Measurements from ENCODE around the gene CAMK2G.
A peak's percentile ranks its signal among the peaks of the same experiment; 100 is the strongest.
"Not testable (repeated sequence)": the region's sequence is repeated elsewhere in the genome, so short reads cannot be mapped to it uniquely, and the experiment has no call there.

CAMK2G gene

DNA sequence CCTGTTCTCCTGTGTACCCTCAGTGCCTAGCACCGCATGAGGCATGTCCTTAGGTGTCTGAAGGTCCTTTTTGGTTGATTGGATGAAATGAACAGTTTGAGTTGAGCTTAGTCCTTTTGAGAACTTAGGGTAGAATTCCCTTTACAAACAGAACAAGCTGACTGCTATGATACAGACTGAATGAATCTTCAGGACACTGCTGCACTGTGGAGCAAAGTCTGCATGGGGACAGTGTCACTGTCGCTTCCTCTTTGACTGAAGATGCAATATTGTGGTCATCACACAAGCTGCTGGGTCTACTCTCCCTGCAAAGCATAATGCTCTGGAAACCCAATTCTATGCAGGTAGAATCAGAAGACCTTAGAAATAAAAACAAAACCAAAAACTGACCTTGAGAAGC, 28.0 kb upstream of the CAMK2G start:
- DNase-seq (ENCODE audit: low read depth), result no peak

DNA sequence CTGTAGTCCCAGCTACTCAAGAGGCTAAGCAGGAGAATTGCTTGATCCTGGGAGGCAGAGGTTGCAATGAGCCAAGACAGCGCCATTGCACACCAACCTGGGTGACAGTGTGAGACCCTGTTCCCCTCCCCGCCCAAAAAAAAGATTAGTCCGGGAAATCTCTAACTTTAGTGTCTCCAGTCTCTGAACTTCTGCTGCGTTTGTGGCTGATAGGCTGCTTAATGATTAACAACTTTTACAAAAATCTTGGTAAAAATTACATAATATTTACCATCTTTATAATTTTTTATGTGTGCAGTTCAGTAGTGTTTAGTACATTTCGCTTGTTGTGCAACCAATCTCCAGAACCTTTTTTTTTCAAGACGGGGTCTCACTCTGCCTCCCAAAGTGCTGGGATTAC, 26.9 kb upstream of the CAMK2G start:
- DNase-seq (ENCODE audit: low read depth), result no peak

DNA sequence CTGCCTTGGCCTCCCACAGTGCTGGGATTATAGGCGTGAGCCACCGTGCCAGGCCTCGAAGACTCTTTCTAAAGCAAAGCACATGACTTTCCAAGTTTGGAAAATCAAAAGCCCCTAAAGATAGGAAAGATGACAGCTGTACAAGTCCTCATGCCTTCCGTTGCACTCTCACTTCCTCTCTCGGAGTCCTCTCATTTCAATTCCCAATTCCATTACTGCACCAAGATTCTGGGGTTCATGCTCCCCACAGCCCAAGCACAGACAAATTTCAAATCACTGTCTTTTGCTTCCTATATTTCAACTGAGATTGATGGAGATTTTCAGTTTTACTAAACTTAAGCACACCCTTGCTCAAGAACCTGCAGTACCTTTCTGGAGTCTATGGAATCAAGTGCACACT, 25.7 kb upstream of the CAMK2G start:
- DNase-seq (ENCODE audit: low read depth), result no peak

DNA sequence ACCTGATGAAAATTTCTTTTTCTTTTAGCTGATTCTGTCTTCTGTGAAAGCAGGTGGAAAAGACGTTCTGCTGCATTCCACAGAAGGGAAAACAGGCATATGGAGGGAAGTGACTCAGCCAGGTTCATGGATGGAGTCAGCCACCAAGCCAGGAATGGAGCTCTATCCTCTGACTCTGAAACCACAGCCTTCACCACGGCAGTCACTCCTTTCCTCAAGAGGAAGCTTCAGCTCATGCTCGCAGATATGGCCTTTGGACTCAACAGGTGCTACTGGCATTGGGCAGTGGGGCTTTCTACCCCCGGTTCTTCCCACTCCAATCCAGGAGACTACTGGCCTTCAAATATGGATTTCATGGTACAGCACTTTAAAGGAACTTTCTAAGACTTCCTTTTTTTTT, 25.1 kb upstream of the CAMK2G start:
- peak; percentile 99 for DNase-seq (ENCODE audit: low read depth)

DNA sequence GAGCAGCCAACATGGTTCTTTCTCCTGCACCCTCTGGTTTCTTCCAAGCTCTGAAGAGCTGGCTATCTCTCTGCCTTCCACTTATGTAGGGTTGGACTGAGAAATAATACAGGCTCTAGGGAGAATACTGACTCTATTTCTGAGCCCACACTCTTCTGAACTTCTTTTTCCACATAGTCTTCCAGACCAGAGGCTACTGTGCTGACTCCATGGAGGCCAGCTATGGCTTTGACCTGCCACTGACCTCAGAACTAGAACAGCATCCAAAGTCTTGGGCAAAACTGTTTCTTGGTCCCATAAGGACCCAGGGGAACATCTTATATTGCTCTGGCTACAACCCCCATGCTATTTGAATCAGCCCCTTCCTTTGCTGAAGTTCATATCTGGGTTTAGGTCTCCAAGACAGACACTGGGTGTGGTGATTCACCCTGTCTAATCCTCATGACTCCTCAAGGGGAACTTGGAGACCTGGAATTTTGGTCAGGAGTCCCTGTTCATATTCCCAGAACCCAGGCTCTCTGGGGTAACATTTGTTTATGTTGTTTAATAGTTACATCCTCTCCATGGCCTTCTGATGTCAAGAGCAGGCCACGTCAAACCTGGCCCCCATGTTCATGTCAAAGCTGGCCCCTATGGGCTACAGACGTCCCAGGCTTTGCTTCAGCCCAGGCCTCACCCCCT, 24.5 kb upstream of the CAMK2G start:
- DNase-seq (ENCODE audit: low read depth), result peak; percentile 82

DNA sequence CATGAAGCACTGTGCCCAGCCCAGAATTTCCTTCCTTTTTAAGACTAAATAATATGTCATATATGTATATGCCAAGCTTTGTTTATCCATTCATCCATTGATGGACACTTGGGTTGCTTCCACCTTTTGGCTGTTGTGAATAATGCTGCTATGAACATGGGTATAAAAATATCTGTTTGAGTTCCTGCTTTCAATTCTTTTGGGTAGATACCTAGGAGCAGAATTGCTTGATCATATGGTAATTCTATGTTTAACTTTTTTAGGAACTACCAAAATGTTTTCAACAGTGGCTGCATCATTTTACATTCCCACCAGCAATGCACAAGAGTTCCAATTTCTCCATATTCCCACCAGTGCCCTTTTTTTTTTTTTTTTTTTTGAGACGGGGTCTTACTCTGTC, 23.3 kb upstream of the CAMK2G start:
- DNase-seq (ENCODE audit: low read depth), result no peak

DNA sequence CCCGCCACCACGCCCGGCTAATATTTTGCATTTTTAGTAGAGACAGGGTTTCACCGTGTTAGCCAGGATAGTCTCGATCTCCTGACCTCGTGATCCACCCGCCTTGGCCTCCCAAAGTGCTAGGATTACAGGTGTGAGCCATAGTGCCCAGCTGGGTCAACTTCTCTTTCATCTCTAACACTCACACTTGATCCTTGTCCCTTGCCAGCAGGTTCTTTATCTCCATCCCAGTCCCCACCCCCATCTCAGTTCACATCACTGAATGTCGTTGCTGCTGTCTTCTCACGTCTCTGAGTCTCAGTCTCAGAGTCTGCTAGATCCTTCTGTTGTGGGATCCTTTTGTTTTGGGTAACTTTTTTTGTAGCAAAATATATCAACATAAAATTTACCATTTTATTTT, 21.0 kb upstream of the CAMK2G start:
- DNase-seq (ENCODE audit: low read depth), result not testable (repeated sequence)

DNA sequence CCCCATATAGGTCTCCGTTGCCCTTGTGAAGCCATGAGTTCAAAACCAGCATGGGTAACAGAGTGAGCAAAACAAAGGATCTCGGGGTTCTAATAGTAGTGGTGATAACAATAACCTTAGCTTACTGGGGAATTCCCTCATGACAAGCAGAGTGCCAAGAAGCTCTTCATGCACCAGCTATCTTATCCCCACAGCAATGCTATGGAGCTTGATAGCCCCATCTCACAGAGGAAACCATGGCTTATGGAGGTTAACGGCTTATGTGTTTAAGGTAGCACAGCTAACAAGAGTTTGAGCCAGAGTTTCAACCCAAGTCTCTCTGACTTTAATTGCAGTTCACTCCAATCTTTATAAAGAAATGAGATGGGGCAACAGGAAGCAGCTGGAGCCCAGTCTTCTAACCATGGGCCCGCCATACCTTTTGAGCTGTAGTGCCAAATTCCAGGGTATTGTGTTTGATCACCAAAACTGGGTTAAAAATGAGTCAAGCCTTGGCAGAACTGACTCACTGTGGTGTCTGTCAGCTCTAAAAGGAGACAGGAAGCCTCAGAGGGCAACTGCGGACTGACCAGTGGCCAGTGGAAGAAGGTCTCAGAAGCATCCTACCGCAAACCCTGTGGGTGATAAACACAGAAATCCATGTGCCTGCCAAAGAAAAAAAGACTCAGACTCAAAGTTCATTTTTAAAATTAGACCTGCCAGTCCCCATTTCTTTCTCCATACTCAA, 20.1 kb upstream of the CAMK2G start:
- peak; percentile 98 for DNase-seq (ENCODE audit: low read depth)

DNA sequence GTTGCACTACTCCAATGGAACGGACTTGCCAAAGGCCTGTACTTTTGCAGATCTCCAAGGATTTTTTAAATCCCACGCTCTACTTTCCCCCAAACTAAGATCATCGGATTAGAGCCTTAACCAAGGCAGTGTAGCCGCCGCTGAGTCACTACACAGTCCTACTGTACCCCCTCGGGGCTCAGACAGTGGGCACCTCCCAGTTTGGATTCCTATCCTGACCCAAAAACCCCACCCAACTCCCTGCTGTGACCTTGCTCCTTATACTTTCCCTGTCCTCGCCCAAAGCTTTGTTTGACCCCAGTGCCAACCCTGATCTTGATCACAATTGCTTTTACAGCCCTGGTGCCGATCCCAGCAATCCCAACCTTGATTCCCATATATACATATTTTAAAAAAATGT, 19.1 kb upstream of the CAMK2G start:
- DNase-seq (ENCODE audit: low read depth), result peak; percentile 84

DNA sequence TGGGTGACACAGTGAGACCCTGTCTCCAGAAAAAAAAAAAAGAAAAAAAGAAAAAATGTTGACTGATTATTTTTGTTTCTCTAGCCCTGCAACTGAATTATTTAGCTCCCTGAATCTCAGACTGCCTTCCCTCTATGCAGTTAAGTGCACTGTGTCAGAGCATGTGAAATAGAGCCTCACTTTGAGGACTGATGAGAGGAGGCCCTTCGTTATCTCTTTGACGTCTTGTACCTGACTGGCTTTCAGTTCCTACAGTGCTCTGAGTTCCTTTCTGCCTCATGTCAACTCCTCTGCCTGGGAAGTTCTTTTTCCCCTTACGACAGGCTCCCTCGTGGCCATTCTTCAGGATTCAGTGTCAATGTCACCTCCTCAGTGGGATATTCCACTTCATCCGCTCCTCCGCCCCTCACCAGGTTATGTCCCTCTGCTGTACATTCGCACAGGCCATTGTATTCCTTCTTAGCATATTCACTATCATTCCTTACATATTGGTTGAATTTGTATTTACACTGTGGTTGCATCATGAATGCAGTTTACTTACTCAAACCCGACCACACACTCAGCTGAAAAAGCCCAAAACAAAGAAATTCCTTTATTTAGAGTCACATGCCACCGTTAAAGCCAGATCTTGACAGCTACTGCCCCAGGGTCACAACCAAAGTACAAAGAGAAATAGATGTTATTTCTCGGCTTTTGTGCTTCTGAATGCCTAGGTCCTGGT, 18.1 kb upstream of the CAMK2G start:
- DNase-seq (ENCODE audit: low read depth), result peak; percentile 91

DNA sequence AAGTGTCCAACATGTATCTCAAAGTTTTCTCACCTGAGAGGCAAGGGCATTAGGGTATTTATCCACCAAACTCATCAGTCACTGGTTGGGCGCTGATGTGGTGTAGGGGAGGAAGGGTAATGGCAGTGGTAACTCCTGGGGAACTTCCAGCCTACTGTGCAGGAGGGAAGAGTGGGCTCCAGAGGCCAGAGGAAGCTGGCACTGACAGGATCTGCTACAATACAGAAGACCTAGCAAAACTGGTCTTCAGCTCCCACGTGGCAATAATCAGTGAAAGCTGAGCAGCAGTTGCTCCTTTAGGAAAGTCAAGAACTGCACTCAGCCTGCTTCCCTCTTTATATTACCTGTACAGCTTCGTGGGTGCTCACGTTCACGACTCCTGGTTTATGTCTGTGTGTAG, 17.2 kb upstream of the CAMK2G start:
- DNase-seq (ENCODE audit: low read depth), result no peak

DNA sequence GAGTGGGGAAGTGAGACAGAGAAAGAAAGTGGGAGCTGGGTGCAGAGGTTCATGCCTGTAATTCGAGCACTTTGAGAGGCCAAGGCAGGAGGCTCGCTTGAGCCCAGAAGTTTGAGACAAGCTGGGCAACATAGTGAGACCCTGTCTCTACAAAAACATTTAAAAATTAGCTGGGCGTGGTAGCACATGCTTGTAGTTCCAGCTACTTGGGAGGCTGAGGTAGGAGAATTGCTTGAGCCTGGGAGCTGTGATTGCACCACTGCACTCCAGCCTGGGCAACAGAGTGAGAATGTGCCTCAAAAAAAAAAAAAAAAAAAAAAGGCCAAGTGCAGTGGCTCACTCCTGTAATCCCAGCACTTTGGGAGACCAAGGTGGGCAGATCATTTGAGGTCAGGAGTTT, 16.5 kb upstream of the CAMK2G start:
- not testable (repeated sequence) for DNase-seq (ENCODE audit: low read depth)

DNA sequence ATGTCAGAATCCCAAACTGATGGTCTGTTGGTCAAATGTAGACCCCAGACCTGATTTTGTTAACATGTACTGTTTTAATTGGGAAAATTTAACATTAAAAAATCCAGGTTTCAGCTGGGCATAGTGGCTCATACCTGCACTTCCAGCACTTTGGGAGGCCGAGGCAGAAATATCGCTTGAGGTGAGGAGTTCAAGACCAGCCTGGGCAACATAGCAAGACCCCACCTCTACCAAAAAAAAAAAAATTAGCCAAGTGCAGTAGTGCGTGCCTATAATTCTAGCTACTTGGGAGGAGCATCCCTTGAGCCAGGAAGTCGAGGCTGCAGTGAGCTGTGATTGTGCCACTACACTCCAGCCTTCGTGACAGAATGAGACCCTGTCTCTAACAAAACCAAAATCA, 15.9 kb upstream of the CAMK2G start:
- DNase-seq (ENCODE audit: low read depth), result no peak

DNA sequence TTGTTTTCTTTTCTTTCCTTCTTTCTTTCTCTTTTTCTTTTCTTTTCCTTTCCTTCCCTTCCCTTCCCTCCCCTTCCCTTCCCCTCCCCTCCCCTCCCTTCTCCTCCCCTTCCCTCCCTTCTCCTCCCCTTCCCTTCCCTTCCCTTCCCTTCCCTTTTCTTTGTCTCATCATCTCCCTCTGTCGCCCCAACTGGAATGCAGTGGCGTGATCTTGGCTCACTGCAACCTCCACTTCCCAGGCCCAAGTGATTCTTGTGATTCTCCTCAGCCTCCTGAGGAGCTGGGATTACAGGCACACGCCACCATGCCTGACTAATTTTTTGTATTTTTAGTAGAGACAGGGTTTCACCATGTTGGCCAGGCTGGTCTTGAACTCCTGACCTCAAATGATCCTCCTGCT, 15.1 kb upstream of the CAMK2G start:
- not testable (repeated sequence) for DNase-seq (ENCODE audit: low read depth)

DNA sequence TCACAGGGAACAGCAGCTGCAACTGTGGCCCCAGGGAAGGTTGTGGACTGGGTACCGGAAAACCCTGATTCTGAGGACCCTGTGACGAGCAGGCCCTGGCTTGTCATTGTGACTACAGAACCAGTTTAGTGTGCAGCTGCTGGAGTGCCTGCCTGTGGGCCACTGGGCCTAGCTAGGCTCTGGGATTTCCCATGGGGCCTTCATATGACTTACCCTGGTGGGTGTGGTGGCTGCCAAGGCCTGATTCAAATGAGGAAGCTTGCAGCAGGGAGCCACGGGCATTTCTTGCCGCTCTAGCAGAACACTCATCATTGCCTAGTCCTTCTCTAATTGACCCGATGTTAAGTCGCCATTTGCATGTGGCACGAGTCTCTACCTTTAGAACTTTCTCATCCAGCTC, 14.7 kb upstream of the CAMK2G start:
- peak; percentile 84 for DNase-seq (ENCODE audit: low read depth)

DNA sequence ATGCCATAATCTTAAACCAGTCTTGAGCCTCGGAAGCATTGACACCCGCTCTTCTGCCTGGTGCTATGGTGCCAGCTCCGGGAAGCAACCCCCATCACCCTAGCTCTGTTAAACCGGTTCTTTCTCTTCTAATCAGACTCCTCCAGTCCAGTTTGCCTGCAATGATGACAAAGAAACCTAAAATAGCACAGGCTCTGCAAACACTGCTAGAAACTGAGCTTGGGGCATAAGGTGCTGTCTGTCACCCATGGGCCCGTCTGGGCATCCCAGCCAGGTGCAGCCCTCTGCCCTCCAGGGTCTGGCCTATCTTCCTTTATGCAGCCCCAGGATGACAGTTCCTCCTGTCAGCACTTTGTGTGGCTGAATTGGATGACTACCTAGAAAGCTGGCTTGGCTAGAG, 14.2 kb upstream of the CAMK2G start:
- no peak for DNase-seq (ENCODE audit: low read depth)

DNA sequence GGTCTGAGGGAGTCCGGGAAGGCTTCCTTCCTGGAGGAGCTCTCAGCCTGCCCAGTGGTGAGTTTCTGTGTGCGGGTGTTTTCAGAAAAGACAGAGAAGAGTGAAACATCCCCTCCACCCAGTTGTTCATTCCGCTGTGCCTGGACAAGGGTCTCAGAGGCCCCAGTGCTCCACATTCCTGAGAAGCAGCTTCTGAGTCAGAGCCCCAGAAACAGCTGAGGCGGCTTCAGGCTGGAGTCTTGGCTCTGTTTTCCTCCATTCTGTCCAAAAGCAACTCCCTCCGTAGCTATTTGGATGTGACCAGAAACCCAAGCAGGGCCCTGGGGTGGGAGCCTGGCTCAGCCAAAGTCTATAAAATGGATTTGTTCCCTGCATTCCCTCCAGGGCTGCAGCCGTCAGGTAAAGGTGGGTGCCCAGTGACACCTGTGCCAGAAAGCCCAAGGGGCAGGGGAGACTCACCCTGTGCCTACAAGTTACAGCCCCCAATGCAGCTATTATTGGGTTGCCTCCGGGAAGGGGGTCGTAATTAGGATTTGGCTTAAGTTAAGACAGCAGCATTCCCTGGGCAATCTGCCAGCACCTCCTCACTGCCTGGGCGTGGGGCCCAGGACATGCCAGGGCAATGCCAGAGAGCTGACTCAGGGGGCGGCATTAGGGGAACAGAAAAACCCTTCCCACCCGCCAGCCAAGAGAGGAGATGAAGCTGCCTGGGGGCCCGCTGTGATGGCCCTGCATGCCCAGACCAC, 13.1 kb upstream of the CAMK2G start:
- peak; percentile 96 for DNase-seq (ENCODE audit: low read depth)

DNA sequence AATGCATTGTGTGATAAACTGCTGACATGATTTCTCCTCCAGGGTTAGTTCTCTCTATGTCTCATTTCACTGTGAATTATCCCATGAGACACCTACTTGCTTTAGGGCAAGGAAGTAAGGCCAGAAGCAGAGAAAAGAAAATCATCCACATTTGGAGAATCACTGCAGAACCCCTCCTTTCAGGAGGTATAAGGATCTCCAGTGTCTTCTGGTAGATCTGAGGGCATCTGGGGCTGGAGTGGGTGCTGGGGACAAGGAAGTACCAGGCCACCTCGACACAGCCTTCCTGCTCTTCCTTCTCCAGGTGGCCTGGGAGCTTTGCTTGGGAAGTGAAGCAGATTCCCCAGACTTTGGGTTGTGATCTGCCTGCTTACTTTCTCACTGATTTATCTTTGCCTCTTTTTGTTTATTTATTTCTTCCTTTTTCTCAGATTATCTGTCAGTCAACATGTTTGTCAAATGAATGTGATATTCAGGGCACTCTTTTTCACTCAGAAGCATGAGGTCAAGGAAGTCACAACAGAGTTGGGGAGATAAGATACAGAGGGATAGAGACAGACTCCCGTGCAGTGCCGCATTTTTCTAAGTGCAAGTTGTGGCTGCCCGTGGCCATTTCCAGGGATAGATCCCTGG, 12.4 kb upstream of the CAMK2G start:
- peak; percentile 66 for DNase-seq (ENCODE audit: low read depth)

DNA sequence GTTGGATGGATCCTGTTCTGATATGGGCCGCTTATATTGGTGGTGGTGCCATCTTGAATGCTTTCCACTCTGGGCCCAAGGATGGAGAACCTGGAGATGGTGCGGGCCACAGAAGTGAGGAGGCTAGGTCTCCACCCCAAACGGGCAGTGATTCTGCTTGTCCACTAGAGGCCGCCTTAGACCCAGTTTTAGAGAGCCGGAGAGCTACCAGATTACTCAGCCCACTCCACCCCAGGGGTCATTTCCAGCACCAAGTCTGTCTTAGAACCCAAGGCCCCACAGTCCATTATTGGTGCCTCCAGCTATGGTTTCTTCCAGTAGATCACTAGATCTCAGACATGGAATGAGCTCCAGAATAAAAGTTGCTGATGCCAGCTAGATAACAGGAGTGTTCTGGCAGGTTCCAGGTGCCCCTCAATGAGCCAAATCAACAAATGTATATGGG, 11.8 kb upstream of the CAMK2G start:
- peak; percentile 91 for DNase-seq (ENCODE audit: low read depth)

DNA sequence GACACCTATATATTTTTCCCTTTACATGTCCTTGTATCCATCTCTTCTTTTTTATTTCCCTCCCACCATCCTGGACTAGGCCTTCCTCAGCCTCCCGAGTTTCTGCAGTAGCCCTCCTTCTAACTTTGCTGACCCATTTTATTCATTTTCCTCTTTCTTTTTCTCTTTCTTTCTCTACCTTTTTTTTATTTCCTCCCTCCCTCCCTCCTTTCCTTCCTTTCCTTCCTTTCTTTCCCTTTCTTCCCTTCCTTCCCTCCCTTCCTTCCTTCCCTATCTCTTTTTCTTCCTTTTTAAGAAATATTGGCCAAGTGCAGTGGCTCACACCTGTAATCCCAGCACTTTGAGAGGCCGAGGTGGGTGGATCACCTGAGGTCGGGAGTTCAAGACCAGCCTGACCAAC, 9.7 kb upstream of the CAMK2G start:
- no peak for DNase-seq (ENCODE audit: low read depth)

DNA sequence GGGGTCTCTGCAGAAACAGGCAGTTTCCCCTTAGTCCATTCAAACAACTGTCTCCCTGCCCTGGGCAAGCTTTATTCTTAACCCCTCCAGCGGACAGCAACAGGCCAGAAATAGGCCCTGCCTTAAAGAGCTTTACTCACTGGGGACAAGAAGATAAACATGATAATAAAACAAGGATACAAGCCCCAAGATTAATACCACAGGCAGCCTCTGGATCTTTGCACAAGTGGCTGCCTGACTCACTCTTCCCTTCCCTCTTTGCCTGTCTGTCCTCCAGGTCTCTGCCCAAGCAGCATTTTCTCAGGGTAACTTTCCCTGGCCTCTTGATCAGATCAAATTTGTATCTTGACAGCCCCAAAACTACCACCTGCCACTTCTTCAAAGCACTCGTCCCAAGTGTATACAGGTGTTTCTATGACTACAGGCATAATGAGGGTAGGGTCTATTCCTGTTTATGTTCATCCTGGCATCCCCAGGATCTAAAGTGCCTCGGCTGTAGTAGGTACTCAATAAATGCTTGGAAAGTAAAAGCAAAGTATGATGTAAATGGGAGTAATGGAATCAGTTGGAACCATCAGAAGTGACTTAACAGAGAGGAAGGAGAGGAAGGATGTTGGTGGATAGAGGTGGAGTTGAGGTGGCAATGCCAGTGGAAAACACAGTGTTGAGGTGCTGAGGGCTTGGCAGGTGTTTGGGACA, 7.0 kb upstream of the CAMK2G start:
- DNase-seq (ENCODE audit: low read depth), result peak; percentile 65
